Sigmoid colon (tissue), 4 donors: Measurements from ENCODE around the gene THSD7B.

Experiments
- EP300 ChIP-seq, 4 donors: sonication (generic); formaldehyde crosslinking; IDR thresholded peaks; one replicate each; pipeline ENCODE4 v1.6.1; 2017; ENCODE audit warnings: antibody characterized with exemption in 4 of 4
- POLR2A ChIP-seq, 2 donors: fragments of 450-650 bp; IDR thresholded peaks; one replicate each; pipeline ENCODE4 v1.6.1; 2016; ENCODE audit warnings: antibody characterized with exemption in 2 of 2, mild to moderate bottlenecking in 2 of 2, moderate library complexity in 2 of 2
- POLR2AphosphoS5 ChIP-seq, 4 donors: sonication (generic); formaldehyde crosslinking; IDR thresholded peaks; one replicate each; pipeline ENCODE4 v1.6.1; 2017; ENCODE audit warnings: antibody characterized with exemption in 4 of 4
- TF ChIP-seq, protein P1 (sequence below), 4 experiments: fragments of 450-650 bp in 3 of 4; fragments of 200-600 bp in 1 of 4; IDR thresholded peaks; one replicate each; pipeline ENCODE4 v1.5.1; 2016 to 2019; ENCODE audit warnings: antibody characterized with exemption in 4 of 4, mild to moderate bottlenecking in 3 of 4, moderate library complexity in 2 of 4

DNA sequence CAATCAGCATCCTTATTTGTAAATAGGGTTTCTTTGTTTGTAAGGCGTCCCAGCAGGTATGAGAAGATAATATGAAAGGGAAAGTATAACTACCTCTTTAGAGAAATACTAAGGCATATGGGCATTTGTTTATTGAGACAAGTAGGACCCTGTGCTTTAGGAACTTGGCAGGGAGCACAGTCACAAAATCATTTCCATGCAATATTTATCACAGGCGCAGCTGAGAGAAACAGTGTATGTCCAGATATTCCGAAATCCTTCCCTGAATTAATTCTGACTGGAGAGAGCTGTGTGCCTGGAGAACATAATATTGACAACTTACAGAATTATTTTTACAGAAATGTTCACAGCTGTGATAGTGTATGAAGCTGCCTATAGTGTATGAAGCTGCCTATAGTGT, 416.7 kb downstream of the THSD7B start:
- TF ChIP-seq, protein P1, sequence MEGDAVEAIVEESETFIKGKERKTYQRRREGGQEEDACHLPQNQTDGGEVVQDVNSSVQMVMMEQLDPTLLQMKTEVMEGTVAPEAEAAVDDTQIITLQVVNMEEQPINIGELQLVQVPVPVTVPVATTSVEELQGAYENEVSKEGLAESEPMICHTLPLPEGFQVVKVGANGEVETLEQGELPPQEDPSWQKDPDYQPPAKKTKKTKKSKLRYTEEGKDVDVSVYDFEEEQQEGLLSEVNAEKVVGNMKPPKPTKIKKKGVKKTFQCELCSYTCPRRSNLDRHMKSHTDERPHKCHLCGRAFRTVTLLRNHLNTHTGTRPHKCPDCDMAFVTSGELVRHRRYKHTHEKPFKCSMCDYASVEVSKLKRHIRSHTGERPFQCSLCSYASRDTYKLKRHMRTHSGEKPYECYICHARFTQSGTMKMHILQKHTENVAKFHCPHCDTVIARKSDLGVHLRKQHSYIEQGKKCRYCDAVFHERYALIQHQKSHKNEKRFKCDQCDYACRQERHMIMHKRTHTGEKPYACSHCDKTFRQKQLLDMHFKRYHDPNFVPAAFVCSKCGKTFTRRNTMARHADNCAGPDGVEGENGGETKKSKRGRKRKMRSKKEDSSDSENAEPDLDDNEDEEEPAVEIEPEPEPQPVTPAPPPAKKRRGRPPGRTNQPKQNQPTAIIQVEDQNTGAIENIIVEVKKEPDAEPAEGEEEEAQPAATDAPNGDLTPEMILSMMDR (IDR thresholded peaks at IDR 0.05), result no peak
- no peak for TF ChIP-seq EP300 (IDR thresholded peaks at IDR 0.05)
- no peak for TF ChIP-seq POLR2AphosphoS5 (IDR thresholded peaks at IDR 0.05)
- no peak for TF ChIP-seq POLR2A (IDR thresholded peaks at IDR 0.05)
